BJ (cell line): ENCODE results near the gene PSMB11. TPM values are rescaled to one million over a fixed set of nuclear protein-coding genes. Genes with fewer than 3 reads are reported as not detected.

Experiments used
- CTCF ChIA-PET: fragments of 350-600 bp; formaldehyde crosslinking; extraction: SDS; loops from one replicate; lab custom pipeline; 2021; ENCODE audit warnings: antibody characterized with exemption, inconsistent platforms; lab: Yijun Ruan, JAX
- POLR2A ChIA-PET: fragments of 300-600 bp; sonication (Branson Sonifier 250); formaldehyde crosslinking; extraction: SDS; loops from one replicate; lab custom pipeline; 2021; ENCODE audit warnings: antibody characterized with exemption; lab: Charles Lee
- DNase-seq: peaks from one replicate; pipeline ENCODE4 v3.0.0-alpha.2; 2011; ENCODE audit warnings: low read depth
- H3K27me3 ChIP-seq: 2 replicates; pipeline ENCODE4 v1.6.0; 2011; ENCODE audit warnings: low read length; ENCODE audit not compliant: control insufficient read depth, insufficient read depth
- H3K36me3 ChIP-seq: 2 replicates; pipeline ENCODE4 v1.5.1; 2011; ENCODE audit warnings: low read length; ENCODE audit not compliant: control insufficient read depth, insufficient read depth
- H3K4me3 ChIP-seq: 2 replicates; pipeline ENCODE4 v1.5.1; 2011; ENCODE audit warnings: low read depth, mild to moderate bottlenecking, control low read depth, low read length
- polyA plus RNA-seq: library from polyadenylated mRNA; depleted of rRNA; stranded (reverse); fragments of >200 nt; gene quantifications from 2 replicates; pipeline ENCODE4 v1.2.3, GENCODE V29; 2011
- TF ChIP-seq, protein P1 (sequence below): IDR thresholded peaks from 2 replicates; pipeline ENCODE4 v1.5.1; 2011; ENCODE audit warnings: low read depth, mild to moderate bottlenecking, control low read depth, inconsistent platforms, low read length, moderate library complexity; ENCODE audit not compliant: insufficient read depth

Gene PSMB11
- polyA plus RNA-seq, 1 experiment, result not detected

DNA sequence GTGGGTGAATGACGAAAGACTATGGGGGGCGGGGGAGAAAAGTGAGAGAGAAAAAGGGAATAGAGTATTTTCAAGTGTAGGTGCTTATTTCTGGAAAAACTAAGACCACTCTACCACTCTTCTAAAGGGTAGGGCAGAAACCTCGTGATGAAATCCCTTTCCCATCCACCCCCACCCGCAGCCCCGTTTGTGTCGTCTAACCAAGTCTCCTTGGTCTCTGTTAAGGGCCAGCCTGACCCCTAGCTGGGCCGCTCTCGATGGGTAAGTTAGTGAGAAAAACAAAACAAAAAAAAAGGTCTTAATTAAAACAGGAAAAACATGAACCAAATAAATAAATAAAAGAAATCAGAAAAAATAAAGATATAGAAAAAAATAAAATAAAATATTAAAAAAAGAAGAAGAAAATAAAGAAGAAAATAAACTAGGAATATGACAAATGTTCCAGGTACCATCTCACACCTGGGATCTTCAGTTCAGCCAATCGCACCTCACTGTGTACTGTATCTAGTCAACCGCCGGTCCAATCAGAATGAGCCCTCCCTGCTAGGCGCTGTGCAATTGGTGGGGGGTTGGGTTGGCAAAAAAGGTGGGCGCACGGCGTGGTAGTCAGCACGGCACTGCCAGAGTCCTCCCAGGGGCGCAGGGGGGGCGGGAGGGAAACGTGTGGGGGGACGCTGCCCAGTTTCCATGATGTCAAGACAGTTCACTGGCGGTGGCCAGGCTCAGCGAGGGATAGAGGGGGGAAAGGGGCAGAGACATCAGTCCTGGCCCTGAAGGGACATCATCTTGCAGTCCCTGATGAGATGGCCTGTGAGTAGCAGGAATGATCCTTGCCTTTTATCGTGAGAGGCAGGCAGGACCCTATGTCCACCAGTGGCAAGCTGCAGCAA is 25.1 kb downstream of the PSMB11 start:
- Histone ChIP-seq H3K27me3 (no peaks in the 10 kb centered on the region), H3K36me3 (peaks cover 29% of the 10 kb centered on the region), H3K4me3 (no peak overlapping the region)
- no peak for DNase-seq
- TF ChIP-seq, protein P1, sequence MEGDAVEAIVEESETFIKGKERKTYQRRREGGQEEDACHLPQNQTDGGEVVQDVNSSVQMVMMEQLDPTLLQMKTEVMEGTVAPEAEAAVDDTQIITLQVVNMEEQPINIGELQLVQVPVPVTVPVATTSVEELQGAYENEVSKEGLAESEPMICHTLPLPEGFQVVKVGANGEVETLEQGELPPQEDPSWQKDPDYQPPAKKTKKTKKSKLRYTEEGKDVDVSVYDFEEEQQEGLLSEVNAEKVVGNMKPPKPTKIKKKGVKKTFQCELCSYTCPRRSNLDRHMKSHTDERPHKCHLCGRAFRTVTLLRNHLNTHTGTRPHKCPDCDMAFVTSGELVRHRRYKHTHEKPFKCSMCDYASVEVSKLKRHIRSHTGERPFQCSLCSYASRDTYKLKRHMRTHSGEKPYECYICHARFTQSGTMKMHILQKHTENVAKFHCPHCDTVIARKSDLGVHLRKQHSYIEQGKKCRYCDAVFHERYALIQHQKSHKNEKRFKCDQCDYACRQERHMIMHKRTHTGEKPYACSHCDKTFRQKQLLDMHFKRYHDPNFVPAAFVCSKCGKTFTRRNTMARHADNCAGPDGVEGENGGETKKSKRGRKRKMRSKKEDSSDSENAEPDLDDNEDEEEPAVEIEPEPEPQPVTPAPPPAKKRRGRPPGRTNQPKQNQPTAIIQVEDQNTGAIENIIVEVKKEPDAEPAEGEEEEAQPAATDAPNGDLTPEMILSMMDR, result no peak
- POLR2A ChIA-PET, result no interaction called here
- CTCF ChIA-PET, result interaction anchor here (0.9 to 19.2 kb wide), 9 partner anchors 10 to 90 kb away, joined by 3 to 539 read pairs (median 21); partner anchors contain the start of genes AJUBA, CDH24 and CEBPE

DNA sequence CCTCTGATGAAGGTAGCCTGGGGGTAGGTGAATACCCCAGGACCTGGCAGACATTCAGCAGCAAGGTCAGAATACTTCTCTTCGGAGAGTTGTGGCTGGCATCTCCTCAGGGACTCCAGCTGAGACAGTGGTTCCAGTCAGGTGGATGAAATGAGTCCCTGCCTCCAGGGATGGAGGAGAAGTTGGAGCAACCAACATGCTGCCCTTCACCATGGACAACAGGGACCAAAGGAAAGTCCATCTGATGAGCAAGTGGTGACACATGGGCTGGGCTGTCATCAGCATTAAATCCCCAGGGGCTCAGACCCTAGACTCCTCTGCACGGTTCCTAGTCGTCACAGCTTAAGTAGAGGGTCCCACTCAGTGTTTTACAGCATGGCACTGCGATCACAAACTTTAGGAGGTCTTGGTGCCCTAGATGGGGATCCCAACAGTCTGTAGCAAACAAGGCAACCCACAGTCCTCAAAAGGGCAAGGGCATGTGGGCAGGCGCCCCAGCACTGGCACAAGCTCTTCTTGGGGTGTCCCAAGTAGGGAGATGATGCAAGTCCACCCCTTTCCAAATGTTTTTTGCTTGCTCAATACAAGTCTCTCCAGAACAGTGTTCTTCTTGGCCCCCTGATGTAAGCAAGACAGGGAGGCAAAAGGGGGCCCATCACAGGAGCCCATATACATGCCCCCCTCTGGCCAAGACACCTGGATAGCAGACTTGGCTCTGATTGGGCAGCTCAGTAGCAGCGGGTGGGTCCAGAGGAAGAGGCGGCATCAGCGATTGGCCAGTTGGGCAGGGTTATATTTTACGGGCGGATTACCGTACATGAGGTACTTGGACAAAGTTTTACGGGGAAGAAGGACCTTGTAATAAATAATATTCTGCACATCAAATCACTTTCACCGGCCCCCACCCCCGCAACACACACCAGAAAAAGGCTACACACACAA is 26.1 kb downstream of the PSMB11 start:
- H3K27me3 ChIP-seq, result no peaks in the 10 kb centered on the region
- ChIA-PET POLR2A (interaction anchor here (1.0 to 1.3 kb wide), 3 partner anchors 11 to 42 kb away, joined by 4 to 7 read pairs (median 5); partner anchors contain the start of genes ACIN1 and C14orf119), CTCF (interaction anchor here (0.6 to 4.7 kb wide), 41 partner anchors 11 to 210 kb away, joined by 3 to 144 read pairs (median 5); partner anchors contain the start of genes ACIN1, AJUBA, C14orf119 and CDH24)
- TF ChIP-seq, protein P1, result no peak
- peaks cover 30% of the 10 kb centered on the region for H3K36me3 ChIP-seq
- no peak overlapping the region for H3K4me3 ChIP-seq
- no peak for DNase-seq

DNA sequence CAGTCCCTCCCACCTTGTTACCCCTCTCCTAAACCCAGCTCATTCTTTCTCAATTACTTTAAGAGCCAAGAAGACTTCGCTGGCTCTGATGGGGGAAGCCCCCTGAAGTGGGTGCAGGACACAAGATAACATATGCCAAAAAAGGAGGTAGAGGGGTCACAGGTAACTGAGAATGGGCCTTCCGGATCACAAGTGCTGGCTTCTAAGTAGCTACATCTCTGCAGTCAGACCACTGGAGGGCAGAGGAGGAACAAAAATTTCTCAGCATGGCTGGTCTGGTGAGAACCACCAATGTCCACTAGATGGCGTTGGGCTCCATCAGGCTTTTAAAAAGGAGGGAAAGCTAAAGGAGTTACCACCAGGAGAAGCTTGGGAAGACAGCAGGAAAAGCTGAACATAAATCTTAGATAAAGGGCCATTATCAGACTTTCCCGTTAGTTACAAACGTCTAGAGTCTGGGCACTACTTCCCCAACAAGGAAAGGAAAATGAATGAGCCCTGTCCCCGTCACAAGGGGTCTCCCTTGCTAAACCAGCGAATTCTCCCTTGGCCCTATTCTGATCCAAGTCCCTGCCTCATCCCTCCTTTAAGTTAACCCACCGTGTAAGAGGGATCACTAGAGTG is 26.9 kb downstream of the PSMB11 start:
- peaks cover 23% of the 10 kb centered on the region for H3K36me3 ChIP-seq
- TF ChIP-seq, protein P1, result peak; percentile 99
- no peak overlapping the region for H3K4me3 ChIP-seq
- DNase-seq, result peak; percentile 70
- ChIA-PET CTCF (interaction anchor here (0.5 to 4.7 kb wide), 47 partner anchors 10 to 416 kb away, joined by 3 to 144 read pairs (median 5); partner anchors contain the start of genes ACIN1, AJUBA, C14orf119 and CDH24), POLR2A (interaction anchor here (0.6 to 1.3 kb wide), 4 partner anchors 10 to 41 kb away, joined by 3 to 7 read pairs (median 4); partner anchors contain the start of genes ACIN1 and C14orf119)
- no peaks in the 10 kb centered on the region for H3K27me3 ChIP-seq

DNA sequence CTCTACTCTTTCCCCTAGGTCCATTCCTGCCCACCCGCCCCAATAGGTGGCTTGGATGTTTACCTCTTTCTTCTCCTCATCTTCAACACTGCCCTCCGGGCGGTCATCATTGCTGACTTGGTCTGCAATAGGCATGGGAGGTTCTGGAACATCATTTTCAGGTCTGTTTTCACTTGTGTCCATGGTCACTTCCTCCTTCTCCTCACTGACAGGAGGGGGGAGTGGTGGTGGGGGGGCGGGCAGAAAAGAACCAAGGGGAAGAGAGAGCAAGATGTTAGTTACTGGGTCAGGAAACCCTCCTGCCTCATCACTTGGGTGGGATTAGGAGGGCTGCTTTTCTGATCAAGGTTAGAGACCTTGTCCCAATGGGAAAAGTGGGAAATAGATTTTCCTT is 27.4 kb downstream of the PSMB11 start:
- Histone ChIP-seq H3K4me3 (no peak overlapping the region), H3K27me3 (no peaks in the 10 kb centered on the region), H3K36me3 (peaks cover 20% of the 10 kb centered on the region)
- ChIA-PET CTCF (interaction anchor here (0.5 to 4.7 kb wide), 44 partner anchors 9 to 417 kb away, joined by 3 to 144 read pairs (median 5); partner anchors contain the start of genes ACIN1, AJUBA, C14orf119 and CDH24), POLR2A (interaction anchor here (0.6 to 1.2 kb wide), 3 partner anchors 9 to 39 kb away, joined by 3 to 7 read pairs (median 5); partner anchors contain the start of genes ACIN1 and C14orf119)
- TF ChIP-seq, protein P1, result no peak
- no peak for DNase-seq
